Adrenal gland (tissue), 12 donors: ENCODE measurements around the gene FRG2C. TPM values are rescaled to one million over a fixed set of nuclear protein-coding genes. Genes with fewer than 3 reads are reported as not detected.
A peak's percentile ranks its signal among the peaks of the same experiment; 100 is the strongest.
"Not testable (repeated sequence)": the region's sequence is repeated elsewhere in the genome, so short reads cannot be mapped to it uniquely, and the experiment has no call there.

ENCODE experiments used
- DNase-seq, 7 donors: peaks; one replicate each; pipeline ENCODE4 v3.0.0-alpha.2; 2019 to 2020
- H3K27ac ChIP-seq, 5 donors: fragments of 200-600 bp; sonication (generic) in 4 of 5; 1 replicate in 3 of 5; 2 replicates in 2 of 5; pipeline versions ENCODE4 v1.5.1 to v1.8.0; 2016 to 2020; ENCODE audit warnings: mild to moderate bottlenecking in 1 of 5
- H3K27me3 ChIP-seq: fragments of 200-600 bp; 2 replicates; pipeline ENCODE4 v1.8.0; 2021
- H3K36me3 ChIP-seq, 2 donors: fragments of 200-600 bp; replicated peaks in 1 of 2; 1 replicate in 1 of 2; 2 replicates in 1 of 2; pipeline versions ENCODE4 v1.5.1 to v1.8.0; 2018 to 2022
- H3K4me1 ChIP-seq, 2 donors: fragments of 200-600 bp; replicated peaks in 1 of 2; 1 replicate in 1 of 2; 2 replicates in 1 of 2; pipeline versions ENCODE4 v1.5.1 to v1.8.0; 2018 to 2021
- H3K4me3 ChIP-seq, 4 donors: fragments of 200-600 bp; sonication (generic) in 3 of 4; one replicate each; pipeline ENCODE4 v1.5.1; 2016 to 2018
- H3K9me3 ChIP-seq, 3 donors: fragments of 200-600 bp; sonication (generic) in 1 of 3; replicated peaks in 1 of 3; 1 replicate in 2 of 3; 2 replicates in 1 of 3; pipeline versions ENCODE4 v1.5.1 to v1.8.0; 2016 to 2021
- CTCF ChIP-seq, 6 experiments: fragments of 450-650 bp in 4 of 6; fragments of 200-600 bp in 2 of 6; sonication (generic) in 1 of 6; IDR thresholded peaks; 1 replicate in 5 of 6; 2 replicates in 1 of 6; pipeline versions ENCODE4 v1.5.1 to v1.8.0; 2016 to 2021; ENCODE audit warnings: antibody characterized with exemption in 6 of 6, mild to moderate bottlenecking in 2 of 6, moderate library complexity in 1 of 6
- POLR2A ChIP-seq, 2 donors: fragments of 450-650 bp; IDR thresholded peaks; one replicate each; pipeline ENCODE4 v1.6.1; 2017; ENCODE audit warnings: antibody characterized with exemption in 2 of 2, mild to moderate bottlenecking in 2 of 2, moderate library complexity in 1 of 2
- WGBS, 4 donors: extraction: QIAGEN DNeasy Blood & Tissue Kit in 2 of 4; methylation state at CpG; one replicate each; pipeline versions ENCODE4 v1.1.5 to v1.1.7; 2013 to 2017; 5-methylcytosine and 5-hydroxymethylcytosine counted together
- intact Hi-C, 2 donors: fragments of 100-400 bp; cut with DNase I; formaldehyde crosslinking; loops; one replicate each; pipeline versions ENCODE4 v1.14.1 to v1.15.0; 2022 to 2023
- polyA plus RNA-seq, 3 donors: library from polyadenylated mRNA; stranded (reverse); fragments of 200-250 nt in 2 of 3; fragments of 350-450 nt in 1 of 3; fragmentation: Illumina TruSeq in 1 of 3; extraction: RNeasy Lipid Tissue Mini Kit (QIAGEN cat#74804) in 1 of 3; gene quantifications; one replicate each; pipeline ENCODE4 v1.2.3, GENCODE V29; 2013 to 2014
- total RNA-seq, 9 donors: library from RNA; depleted of rRNA in 4 of 9; stranded (reverse); fragments of >200 nt in 4 of 9; fragments of 120-200 nt in 1 of 9; fragmentation: NEBNext Ultra II Directional in 1 of 9; extraction: Animal tissue kit (Norgen Biotek cat#: 25700) in 1 of 9; gene quantifications; one replicate each; pipeline versions ENCODE4 v1.1.0 to v1.2.4, GENCODE V29; 2013 to 2023
- donor health status: healthy with polysubstance abuse.
- donor health status: Bipolar disorder and iron deficiency.
- donor health status: DM: yes; HTN: yes; CAD: no.
- donor health status: DM: no; HTN: no; CAD: no.
- donor health status: DM: no; HTN: no; CAD: no.
- donor health status: DM: yes; HTN: yes; CAD: no.

Gene FRG2C
- total and polyA plus RNA-seq, 12 donors, result not detected

- H3K4me3 ChIP-seq, H3K27me3 ChIP-seq, H3K27ac ChIP-seq, H3K4me1 ChIP-seq, intact Hi-C loops, H3K9me3 ChIP-seq, H3K36me3 ChIP-seq: not testable (repeated sequence)
- WGBS, 4 donors, result 10 to 25% (median 18%) methylated on average over 17 to 20 of the region's 20 CpGs
- TF ChIP-seq CTCF (IDR thresholded peaks at IDR 0.05), result peak; percentile 11 to 64 (median 42)
- peak in 3 of 7 donors; percentile 17 to 45 (median 32) for DNase-seq
These were observed 20.9 kb upstream of the FRG2C start for GRCh38 chr3:75643031-75643800.

GRCh38 chr3:75645548-75645947, 18.6 kb upstream of the FRG2C start:
- H3K27me3 ChIP-seq, DNase-seq, H3K4me3 ChIP-seq, H3K4me1 ChIP-seq, H3K36me3 ChIP-seq, intact Hi-C loops, H3K9me3 ChIP-seq, H3K27ac ChIP-seq: not testable (repeated sequence)
- WGBS, 4 donors, result 46 to 68% (median 57%) methylated on average over 4 of the region's 4 CpGs

GRCh38 chr3:75650191-75650590, 13.9 kb upstream of the FRG2C start:
- TF ChIP-seq CTCF (IDR thresholded peaks at IDR 0.05), result no peak
- TF ChIP-seq POLR2A (IDR thresholded peaks at IDR 0.05), result no peak
- intact Hi-C loops, result no loop called here
- Histone ChIP-seq H3K4me3 (no peak overlapping the region), H3K27ac (no peak overlapping the region), H3K4me1 (no peaks in the 10 kb centered on the region), H3K9me3 (no peaks in the 10 kb centered on the region), H3K36me3 (no peaks in the 10 kb centered on the region), H3K27me3 (no peaks in the 10 kb centered on the region)
- DNase-seq, result no peak
- WGBS, 4 donors, result 67 to 76% (median 73%) methylated on average over 7 to 9 of the region's 9 CpGs

DNA sequence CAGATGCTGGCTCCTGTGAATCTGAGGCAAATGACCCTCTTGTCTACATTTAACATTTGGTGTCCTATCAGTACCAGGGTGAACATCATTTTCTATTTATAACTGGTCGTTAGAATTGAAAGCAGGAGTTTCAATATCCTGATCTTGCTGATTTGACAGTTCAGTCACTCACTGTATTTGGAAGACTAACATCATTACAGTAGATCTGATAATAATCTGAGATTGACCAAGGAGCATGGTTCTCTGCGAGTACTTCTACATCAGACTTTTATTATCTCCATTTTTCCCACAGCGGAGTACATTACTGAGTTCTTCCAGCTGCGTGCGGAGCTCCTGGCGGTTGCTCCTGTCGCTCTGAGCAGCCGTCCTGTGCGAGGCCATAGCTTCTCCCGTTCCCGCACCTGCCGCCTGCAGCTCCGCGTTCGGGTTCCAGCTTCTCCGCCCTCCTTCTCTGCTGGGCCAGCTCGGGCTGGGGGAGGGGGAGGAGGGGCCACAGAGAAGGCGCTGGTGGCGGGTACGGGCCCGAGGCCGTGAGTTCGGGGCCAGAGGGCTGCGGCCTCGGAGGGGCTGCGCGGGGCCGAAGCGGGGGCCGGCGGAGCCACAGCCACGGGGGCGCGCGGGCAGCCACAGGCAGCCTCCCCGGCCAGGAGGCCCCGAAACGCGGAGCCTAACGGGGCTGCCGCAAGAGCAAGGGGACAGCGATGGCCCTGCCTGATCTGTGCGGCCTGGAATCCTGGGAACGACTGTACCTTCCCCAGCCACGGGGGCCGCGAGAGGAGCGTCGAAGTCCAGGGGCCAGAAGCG, 8.8 kb upstream of the FRG2C start:
- H3K27me3 ChIP-seq, result peaks cover 11% of the 10 kb centered on the region
- H3K4me1 ChIP-seq, intact Hi-C loops, DNase-seq, H3K36me3 ChIP-seq, H3K9me3 ChIP-seq, H3K27ac ChIP-seq, H3K4me3 ChIP-seq: not testable (repeated sequence)
- WGBS, 4 donors, result 23 to 37% (median 30%) methylated on average over 32 to 50 of the region's 50 CpGs

DNA sequence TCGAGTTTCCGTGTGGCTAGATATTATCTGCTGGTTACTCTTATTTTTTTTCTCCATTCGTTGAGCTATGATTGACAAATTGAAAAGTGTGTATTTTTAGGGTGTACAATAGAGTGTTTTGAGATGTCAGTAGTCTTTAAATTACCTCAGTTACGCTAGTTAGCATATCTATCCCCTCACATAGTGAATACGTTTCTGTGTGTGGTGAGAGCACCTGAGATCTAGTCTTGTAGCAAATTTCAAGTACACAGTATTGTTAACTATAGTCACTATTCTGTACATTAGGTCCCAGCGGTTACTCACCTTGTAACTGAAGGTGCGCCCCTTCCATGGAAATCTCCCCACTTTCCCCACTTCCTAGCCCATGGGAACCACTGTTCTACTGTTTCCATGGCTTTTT, 8.2 kb upstream of the FRG2C start:
- H3K4me3 ChIP-seq, H3K27ac ChIP-seq, H3K9me3 ChIP-seq, H3K36me3 ChIP-seq, intact Hi-C loops, H3K4me1 ChIP-seq, DNase-seq: not testable (repeated sequence)
- peaks cover 17% of the 10 kb centered on the region for H3K27me3 ChIP-seq
- WGBS, 4 donors, result 33 to 45% (median 36%) methylated on average over 7 of the region's 7 CpGs
